Bone marrow (tissue), 2 donors: ENCODE data around the gene C16orf78.

ENCODE experiments used
- DNase-seq, 2 donors: peaks; one replicate each; lab custom pipeline; 2025; lab: John Stamatoyannopoulos, UW

C16orf78 gene

DNA sequence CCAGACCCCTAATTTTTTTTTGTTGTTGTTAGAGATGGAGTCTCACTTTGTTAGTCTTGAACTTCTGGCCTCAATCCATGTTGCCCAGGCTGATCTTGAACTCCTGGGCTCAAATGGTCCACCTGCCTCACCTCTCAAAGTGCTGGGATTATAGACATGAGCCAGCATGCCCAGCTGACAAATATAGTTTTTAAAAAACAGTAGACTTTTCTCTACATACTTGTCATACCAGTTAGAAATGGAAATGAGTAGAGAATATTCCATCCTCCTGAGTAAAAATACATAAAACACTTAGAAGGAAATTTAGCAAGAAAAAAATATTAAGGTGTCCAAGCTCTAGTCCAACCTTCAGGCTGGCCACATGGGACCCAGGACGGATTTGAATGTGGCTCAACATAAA is 21.4 kb downstream of the C16orf78 start:
- DNase-seq = no peak

DNA sequence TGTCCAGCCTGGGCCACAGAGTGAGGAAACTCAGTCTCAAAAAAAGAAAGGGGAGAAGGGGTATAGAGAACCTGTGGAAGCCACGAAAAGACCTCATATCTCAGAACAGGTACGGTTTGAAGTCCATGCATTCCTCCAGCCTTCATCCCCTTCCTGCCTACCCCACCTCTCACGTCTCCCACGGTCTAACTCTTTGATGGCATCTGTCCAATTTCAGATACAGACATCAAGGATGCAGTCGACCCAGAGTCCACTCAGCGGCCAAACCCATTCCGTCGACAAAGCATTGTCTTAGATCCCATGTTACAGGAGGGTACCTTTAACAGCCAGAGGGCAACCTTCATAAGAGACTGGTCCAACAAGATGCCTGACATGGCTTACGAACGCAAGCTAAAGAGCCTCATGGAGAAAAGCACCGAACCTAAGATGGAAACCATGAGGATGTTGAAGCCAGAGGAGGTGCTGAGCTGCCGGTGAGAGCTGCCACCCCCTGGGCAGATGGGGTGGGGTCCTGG is 22.7 kb downstream of the C16orf78 start:
- no peak for DNase-seq

DNA sequence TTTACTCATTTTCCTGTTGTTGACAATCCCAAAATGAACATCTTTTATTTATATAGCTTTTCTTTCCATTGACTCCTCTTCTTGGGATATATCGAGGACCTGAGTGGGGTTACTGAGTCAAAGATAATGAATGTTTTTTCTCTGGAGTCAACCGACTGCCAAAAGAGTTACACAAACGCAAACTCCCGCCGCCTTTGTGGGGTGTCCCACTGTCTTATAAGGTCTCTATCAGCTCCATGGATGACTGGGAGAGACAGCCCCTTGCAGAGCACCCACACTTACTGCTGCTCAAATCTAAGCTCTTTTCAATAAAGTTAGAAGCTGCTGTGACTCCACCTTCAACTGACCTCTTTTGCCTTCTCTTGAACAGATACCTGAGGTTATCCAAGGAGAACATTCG is 25.2 kb downstream of the C16orf78 start:
- DNase-seq = no peak

DNA sequence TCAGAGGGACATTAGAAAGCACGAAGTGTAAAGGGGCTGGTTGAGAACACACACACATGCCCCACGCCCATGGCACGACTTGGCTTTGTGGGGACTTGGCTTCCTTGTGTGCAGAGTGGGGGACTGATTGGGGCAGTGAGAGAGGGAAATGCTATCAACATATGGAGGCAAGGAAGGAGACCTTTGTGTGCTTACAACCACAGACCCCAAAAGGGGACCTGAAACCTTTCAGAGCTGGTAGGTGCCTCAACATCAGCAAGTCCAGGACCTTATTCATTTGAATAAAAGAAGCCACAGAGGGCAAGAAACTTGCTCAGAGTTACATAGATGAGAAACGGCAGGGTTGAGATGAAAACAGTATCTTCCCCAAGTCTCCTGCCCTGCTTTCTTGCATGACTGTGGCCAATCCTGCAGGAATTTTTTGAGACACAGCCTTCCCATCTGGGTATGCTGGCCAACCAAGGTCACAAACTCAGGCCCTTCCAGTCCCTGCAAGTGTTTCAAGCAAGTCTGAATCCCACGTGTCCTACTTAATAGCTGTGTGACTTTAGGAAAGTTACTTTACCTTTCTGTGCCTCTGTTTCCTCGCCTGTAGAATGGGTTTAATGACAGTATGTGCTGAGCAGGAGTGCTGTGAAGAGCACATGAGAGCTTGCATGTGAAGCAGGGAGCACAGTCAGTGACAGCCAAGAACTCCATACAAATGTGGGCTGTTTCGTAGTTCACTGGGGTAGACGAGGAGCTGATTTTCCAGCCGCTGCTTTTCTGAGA is 26.2 kb downstream of the C16orf78 start:
- no peak for DNase-seq

DNA sequence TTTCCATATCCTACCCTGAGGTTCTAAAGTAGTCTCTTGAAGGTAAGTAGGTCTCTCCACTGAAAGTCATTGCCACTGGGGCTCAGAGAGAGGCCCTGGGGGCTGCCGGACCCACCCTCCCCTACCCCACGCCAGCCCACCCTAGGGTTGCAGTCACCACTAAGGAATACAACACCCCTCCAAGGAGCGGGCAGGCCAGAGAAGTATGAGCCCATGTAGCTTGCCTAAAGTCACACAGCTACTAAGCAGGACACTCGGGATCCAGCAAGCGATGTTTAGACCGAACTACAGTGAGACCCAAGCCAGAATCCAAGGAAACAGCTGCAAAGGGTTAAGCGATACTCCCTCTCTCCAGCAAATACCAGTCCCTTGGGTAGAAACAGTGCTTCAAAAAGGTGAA is 27.0 kb downstream of the C16orf78 start:
- DNase-seq = no peak

DNA sequence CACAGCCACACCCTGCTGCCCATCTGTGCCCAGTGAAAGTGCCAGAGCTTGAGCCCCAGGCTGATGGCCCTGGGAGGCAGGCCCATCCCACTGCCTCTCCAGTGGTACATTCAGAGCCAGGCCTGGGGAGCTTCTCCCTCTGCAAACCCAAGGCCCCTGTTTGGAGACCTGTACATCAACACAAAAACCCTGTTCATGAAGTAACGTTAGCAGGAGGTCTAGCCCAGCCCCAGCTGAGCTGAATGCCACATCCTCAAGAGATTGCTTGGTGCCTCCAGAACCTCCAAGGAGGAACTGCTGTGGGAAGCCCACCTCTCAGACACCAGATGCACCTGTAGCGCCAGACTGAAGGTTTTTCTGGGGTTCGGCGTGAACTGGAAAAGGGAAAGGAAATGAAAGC is 31.5 kb downstream of the C16orf78 start:
- no peak for DNase-seq

DNA sequence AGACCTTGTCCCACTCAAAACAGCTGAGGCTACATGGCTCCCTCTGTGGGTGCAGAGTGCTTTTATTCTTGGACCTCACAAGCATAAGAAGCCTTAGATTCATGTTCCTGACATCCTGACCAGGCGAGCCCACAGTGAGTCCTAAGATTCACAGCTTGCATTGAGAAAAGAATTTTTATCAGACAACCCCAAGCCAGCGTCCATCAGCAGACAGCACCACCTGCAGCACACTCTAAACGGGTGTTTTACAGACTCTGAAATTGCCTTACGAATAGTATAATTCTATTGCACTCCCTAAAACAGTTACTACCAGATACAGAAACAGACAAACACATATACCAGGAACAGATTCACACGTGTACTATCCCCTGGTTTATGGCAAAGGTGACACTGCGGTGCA is 31.9 kb downstream of the C16orf78 start:
- no peak for DNase-seq

DNA sequence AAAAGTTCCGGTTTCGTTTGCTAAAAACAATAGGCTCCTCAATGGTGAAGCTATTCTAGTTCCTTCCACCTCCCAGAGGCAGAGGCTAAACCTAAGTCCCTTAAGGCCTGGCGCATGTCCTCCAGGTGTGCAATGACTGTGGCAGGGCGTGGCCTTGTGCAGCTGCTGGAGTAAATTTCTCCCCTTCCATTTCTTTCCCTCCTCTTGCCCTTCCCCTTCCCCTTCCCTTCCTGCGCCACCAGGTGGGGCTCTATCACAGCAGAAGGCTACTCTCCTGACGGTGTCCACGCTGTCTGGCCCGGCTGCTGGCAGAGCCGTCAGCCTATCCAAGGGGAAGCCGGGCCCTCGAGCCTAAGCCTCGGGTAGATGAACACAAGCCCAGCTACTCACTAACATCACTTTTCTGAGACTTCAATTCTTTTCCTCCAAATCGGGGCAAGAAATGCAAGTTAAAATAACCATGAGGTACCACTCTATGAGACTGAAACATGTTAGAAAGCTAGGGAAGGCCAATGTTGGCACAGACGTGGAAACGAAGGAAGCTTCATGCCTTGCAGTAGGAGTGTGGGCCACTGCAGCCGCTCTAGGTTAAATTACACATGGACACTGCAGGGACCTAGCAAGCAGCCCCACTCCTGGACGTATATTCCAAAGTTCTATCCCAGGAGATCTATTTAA is 34.4 kb downstream of the C16orf78 start:
- peak; percentile 2 to 29 for DNase-seq

DNA sequence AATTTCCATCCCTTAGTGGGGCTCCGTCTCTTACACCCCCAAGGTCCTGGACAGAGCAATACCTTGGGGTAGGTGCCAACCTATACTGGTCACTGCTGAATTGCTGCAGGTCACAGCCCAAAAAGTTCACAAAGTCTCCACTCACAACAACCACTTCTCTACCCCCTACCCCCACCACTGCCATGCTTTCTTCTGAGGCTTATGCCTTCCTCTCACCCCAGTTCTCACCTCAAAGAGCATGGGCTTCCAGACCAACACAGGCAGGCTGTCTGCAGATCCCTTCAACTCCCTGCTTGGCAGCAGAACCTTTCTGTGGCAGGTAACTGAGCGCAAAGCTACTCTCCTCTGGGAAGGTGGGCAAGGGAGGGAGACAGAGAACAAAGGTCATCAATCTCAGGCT is 35.5 kb downstream of the C16orf78 start:
- DNase-seq = no peak

DNA sequence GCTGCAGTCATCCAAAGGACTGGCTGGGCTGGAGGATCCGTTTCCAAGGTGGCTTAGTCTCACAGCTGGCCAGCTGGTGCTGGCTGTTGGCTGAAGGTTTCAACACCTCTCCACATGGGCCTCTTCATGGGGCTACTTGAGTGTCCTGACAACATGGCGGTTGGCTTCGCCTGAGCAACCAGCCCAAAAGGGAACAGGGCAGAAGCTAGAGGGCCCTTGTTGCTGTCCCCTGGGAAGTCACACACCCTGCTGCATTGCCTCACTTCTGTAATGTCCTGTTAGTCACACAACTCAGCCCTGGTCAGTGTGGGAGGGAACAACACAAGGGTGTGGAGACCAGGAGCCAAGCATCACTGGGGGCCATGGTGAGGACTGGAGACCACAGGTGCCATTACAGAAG is 36.6 kb downstream of the C16orf78 start:
- no peak for DNase-seq

DNA sequence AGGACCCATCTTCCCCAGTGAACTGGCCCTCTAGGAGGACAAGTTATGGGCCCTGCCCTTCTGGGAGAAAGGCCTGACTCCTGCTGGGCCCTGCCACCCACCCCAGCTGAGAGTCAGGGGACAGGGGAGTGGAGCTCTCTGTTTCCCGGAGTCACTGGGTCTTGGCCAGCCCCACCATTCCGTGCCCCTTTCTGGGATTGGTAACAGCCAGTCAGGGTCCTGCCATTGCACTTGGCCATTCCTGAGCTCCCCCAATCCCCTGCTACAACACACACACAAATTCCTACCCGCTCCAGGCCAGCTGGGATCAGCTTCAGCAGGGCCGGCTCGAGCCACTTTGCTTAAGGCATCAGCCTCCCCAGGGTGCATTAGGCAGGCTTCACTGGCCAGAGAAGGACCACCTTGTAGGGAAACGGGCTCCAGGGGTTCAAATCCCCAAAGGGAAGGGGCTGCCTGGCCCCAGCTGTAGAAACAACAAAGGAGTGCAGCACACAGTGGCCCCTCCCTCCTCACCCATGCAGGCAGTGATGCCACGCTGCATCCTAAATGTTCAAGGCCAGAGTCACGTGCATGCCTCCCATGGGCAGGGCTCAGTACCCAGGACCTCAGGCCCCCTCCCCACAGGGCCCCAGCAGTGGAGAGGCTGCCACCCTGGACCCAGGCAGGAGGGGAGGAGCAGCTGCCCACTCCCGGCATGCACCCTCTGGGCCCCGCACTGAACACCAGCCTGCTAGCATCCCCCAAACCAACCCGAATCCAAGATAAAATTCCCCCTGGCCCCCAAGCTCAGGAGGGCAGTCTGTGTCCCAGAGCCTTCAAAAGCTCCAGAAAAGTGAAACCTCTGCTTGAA is 37.7 kb downstream of the C16orf78 start:
- no peak for DNase-seq

DNA sequence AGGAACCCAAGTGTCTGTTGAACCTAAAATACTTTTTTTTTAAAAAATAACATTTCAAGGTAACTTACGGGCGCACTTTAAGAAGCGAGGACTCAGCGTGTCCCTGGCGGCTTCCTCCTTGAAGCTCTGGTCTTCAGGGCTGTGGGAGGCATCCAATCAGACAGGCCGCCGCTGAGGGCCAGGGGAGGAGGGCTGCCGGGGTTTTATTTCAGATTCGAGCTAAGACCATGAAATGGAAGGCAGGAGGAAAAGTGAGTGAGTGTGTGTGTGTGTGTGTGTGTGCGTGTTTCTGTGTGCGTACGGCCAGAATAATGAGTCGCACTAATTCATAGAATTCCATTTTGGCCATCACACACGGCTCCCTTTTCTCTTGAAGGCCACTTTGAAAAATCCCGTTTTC is 41.1 kb downstream of the C16orf78 start:
- DNase-seq = no peak

DNA sequence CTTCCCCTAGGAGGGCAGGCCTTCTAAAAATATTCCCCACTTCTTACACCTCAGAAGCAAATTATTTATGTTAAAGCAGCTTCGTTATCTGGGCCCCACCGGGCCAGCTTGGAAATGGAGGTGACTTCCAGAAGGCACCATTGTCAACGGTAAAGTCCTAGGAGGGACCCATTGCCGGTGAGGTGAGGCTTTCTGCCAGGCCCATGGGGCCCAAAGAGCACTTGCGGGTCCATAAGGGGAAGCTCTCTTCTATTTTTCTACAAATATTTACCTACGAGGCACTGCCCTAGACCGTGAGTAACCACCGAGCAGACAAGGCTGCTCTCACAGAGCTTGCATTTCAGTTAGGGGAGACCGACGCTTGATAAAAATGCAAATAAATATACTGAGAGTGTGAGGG is 41.5 kb downstream of the C16orf78 start:
- no peak for DNase-seq

DNA sequence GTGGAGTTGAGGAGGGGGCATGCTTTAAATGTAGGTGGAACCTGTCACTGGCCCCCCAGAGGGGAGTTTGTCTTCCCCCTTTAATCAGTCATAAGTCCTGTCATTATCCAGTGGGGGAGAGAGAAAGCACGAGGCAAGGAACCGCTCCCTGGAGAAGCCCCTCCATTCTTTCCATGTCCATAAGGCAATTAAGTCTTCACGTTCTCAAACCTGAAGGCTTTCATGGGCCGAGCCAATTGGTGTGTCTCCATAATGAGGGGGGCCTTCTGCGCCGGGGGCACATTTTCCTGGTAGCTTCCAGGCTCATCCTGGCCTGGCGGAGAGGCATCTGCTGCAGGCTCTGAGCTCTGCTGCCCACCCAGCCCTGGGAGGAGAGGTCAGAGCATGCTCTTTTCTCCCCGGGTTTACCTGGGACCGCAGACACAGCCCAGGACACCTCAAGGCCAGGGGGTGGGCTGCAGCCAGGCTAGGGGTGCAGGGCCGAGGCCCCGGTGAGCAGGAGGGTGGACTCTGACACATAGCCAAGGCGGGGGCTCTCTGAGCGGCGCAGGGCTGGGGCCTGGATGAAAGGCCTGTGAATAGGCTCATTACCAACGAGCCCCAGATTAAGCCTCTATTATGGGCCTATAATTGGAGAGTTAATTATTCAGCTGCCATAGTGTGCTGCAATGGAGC is 42.5 kb downstream of the C16orf78 start:
- DNase-seq = no peak

DNA sequence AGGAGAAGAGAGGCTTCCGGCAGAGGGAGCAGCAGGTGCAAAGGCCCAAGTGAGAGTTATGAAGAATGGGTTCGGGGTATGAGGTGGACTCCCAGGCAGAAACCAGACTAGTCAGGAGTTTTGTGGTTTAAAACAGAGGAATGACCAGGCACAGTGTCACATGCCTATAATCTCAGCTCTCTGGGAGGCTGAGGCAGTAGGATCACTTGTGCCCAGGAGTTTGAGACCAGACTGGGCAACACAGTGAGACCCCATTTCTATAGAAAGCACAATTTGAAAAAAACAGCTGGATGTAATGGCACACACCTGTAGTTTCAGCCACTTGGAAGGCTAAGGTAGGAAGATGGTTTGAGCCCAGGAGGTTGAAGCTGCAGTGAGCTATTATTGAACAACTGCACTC is 43.8 kb downstream of the C16orf78 start:
- DNase-seq = no peak

DNA sequence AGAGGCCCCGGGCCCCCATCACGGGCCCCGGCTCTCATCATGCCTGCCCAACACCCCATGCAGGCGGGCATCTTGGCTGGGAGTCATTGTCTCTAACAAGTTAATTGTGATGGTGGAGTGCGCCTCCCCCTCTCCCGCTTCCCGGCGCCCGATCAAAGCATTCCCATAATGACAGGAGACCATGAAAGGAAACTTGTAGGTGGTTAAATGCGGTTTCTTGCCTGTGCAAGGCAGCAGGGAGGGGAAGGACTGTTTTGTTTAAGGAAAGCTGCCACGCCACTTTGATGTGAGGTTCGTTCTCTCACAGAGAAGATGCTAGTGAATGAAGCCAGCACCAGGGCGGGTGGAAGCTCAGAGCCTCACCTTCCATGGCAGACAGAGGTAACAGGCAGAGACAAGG is 45.4 kb downstream of the C16orf78 start:
- DNase-seq = no peak

DNA sequence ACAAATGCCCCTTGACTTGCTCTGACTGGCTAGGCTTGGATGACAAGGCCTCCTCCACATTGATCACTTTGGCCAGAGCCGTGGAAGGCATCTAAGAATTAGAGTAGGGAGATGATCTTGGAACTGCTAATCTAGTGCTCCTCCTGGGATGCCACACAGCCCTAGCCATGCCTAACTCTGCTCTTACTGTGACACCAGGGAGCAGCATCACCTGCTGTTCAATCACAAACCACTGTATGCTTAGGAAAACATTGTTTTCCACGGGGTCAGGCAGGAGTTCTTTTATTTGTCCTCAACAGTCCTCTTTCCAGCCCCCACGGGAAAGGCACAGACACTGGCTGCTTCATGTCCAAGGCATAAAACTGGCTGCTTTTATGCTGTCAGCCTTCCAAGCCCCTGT is 46.3 kb downstream of the C16orf78 start:
- DNase-seq = no peak

DNA sequence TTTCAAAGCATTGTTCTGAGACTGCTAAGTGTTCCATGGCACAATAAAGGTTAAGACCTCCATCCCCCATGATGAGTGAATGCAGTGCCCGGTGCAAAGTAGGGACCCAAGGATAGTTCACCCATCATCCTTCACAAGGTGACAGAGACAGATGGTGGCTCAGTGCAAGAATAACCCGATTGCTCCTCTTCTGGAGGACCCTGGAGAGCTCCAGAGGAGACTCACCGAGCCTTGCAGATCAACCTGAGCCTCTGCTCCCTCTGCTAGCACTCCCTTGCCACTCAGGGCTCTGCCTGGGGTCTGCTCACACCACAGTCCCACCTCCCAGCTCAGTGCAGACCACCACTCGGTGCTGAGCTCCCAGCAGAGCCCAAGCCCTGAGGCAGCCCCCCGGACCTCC is 49.3 kb downstream of the C16orf78 start:
- DNase-seq = no peak

DNA sequence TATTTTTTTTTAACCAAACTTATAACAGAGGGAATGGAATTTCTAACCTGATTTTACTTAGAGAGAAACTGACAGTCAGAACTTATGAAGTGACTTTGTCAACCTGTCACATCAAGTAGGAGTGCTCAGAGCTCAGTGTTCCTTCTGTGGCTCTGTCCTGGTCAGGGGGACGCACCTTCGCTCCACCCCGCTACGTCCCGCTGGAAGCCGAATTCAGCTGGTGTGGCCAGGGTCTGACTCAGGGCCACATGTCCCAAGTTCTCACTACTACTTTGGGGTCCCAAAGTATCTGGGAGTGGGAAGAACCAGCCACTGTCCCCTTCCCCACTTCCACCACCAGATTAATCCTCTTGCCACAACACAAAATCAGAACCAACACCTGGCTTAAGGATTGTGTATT is 51.4 kb downstream of the C16orf78 start:
- no peak for DNase-seq

DNA sequence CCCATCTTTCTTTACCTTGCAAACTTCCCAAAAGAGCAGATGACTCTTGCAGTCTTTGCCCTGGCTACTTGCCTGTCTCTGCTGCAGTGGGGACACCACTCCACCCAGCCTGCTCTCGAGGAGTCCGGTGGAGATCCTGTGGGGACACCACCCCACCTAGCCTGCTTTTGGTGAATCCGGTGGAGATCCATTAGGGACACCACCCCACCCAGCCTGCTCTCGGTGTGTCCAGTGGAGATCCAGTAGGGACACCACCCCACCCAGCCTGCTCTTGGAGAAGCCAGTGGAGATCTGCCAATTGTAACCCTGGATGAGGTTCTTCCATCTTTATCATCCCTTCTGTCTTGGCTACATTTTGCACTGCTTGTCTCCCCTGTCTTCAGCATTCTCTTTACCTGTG is 54.2 kb downstream of the C16orf78 start:
- DNase-seq = no peak

DNA sequence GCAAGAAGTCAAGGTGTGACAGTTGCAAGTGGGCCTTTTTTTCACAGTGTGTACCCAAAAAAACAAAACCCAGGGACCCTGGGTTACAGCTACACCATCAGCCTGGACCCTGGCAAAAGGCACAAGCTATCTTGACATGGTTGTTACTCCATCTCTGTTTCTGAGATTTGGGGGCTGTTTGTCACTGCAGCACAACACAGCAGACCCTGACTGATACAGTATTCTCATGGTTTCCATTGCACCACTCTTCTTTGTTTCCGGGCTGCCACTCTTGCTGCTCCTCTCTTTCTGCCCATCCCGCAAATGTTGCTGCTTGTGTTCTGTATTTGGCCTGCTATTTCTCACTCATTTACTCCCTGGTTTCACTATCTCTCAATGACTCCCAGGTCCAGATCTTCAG is 55.2 kb downstream of the C16orf78 start:
- DNase-seq = no peak

DNA sequence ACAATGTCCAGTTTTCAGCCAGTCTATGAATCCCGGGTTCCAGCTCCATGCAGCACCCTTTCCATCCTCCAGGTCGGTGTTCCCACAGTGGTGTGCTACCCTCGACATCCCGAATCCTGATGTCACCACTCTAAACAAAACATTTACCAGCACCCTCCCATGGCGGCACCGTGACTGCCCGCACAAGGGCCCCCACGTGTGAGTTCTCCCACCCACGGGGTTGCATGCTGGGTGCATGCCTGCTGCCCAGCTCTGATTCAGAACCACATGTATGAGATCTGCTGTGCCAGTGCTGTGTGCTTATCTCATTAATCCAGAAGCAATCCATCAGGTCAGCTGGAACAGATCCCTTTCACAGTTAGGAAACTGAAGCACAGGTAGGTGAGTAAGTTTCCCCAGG is 57.4 kb downstream of the C16orf78 start:
- DNase-seq = no peak
